Thyroid gland (tissue), 4 donors: ENCODE results near the gene SPATA7.

Experiments used
- CTCF ChIP-seq, 6 experiments: fragments of 200-600 bp in 3 of 6; fragments of 450-650 bp in 3 of 6; sonication (generic) in 3 of 6; IDR thresholded peaks; one replicate each; pipeline ENCODE4 v1.5.1; 2016 to 2019; ENCODE audit warnings: antibody characterized with exemption in 6 of 6, mild to moderate bottlenecking in 2 of 6, inconsistent platforms in 1 of 6, moderate library complexity in 1 of 6
- POLR2A ChIP-seq, 2 donors: fragments of 450-650 bp; IDR thresholded peaks; one replicate each; pipeline ENCODE4 v1.6.1; 2017; ENCODE audit warnings: antibody characterized with exemption in 2 of 2, mild to moderate bottlenecking in 2 of 2, moderate library complexity in 1 of 2

DNA sequence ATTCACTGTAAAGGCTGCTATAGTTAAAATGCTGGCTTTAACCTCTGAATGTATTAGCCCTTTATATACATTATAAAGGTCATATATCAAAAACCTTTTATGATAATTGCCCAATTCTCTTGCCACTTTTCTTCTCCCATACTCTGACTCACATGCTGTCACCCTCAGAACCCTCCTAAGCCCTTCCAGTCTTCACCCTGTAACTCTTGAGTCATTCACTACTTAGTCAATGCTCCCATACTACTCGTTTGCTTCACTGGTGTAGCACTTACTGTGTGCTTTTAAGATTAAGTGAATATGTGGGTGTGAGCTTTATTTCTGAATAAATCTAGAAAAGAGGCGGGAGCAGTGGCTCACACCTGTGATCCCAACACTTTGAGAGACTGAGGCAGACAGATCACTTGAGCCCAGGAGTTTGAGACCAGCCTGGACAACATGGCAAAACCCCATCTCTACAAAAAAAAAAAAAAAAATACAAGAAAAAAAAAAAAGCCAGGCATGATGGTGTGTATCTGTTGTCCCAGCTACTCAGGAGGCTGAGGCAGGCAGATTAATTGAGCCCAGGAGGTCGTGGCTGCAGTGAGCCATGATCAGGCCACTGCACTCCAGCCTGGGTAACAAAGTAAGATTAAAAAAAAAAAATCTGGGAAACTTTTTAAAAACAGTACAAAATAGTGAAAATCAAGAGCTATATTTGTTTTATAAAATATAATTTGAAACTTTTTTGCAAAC lies 37.6 kb downstream of the SPATA7 start:
- no peak for TF ChIP-seq POLR2A (IDR thresholded peaks at IDR 0.05)
- no peak for TF ChIP-seq CTCF (IDR thresholded peaks at IDR 0.05)
